AG09309 (cell line): ENCODE results near the gene ITGB8.
A peak's percentile ranks its signal among the peaks of the same experiment; 100 is the strongest.

Source experiments
- DNase-seq: peaks from one replicate; pipeline ENCODE4 v3.0.0-alpha.2; 2010; ENCODE audit warnings: low read depth
- H3K4me3 ChIP-seq: 2 replicates; pipeline ENCODE4 v1.5.1; 2011; ENCODE audit warnings: mild to moderate bottlenecking, low read depth, low read length, moderate library complexity; ENCODE audit not compliant: control insufficient read depth
- TF ChIP-seq, protein P1 (sequence below): IDR thresholded peaks from 2 replicates; pipeline ENCODE4 v1.5.1; 2011; ENCODE audit warnings: mild to moderate bottlenecking, low read depth, low read length, inconsistent platforms; ENCODE audit not compliant: insufficient read depth, control insufficient read depth; ENCODE audit errors: missing control alignments

Gene ITGB8

DNA sequence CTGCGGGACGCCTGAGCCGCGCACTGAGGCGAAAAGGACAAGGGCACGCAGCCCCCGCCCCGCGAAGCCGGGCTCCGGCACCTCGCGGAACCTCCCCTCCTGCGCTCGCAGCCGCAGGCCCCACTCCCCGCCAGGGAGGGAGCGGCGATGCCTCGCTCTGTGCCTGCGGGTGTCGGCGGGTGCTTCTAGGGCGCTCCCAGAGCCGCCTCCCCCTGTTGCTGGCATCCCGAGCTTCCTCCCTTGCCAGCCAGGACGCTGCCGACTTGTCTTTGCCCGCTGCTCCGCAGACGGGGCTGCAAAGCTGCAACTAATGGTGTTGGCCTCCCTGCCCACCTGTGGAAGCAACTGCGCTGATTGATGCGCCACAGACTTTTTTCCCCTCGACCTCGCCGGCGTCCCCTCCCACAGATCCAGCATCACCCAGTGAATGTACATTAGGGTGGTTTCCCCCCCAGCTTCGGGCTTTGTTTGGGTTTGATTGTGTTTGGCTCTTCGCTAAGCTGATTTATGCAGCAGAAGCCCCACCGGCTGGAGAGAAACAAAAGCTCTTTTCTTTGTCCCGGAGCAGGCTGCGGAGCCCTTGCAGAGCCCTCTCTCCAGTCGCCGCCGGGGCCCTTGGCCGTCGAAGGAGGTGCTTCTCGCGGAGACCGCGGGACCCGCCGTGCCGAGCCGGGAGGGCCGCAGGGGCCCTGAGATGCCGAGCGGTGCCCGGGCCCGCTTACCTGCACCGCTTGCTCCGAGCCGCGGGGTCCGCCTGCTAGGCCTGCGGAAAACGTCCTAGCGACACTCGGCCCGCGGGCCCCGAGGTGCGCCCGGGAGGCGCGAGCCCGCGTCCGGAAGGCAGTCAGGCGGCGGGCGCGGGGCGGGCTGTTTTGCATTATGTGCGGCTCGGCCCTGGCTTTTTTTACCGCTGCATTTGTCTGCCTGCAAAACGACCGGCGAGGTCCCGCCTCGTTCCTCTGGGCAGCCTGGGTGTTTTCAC lies 519 bp downstream of the ITGB8 start:
- TF ChIP-seq, protein P1, sequence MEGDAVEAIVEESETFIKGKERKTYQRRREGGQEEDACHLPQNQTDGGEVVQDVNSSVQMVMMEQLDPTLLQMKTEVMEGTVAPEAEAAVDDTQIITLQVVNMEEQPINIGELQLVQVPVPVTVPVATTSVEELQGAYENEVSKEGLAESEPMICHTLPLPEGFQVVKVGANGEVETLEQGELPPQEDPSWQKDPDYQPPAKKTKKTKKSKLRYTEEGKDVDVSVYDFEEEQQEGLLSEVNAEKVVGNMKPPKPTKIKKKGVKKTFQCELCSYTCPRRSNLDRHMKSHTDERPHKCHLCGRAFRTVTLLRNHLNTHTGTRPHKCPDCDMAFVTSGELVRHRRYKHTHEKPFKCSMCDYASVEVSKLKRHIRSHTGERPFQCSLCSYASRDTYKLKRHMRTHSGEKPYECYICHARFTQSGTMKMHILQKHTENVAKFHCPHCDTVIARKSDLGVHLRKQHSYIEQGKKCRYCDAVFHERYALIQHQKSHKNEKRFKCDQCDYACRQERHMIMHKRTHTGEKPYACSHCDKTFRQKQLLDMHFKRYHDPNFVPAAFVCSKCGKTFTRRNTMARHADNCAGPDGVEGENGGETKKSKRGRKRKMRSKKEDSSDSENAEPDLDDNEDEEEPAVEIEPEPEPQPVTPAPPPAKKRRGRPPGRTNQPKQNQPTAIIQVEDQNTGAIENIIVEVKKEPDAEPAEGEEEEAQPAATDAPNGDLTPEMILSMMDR: no peak
- peak overlapping the region; percentile 79 for H3K4me3 ChIP-seq
- DNase-seq: no peak

DNA sequence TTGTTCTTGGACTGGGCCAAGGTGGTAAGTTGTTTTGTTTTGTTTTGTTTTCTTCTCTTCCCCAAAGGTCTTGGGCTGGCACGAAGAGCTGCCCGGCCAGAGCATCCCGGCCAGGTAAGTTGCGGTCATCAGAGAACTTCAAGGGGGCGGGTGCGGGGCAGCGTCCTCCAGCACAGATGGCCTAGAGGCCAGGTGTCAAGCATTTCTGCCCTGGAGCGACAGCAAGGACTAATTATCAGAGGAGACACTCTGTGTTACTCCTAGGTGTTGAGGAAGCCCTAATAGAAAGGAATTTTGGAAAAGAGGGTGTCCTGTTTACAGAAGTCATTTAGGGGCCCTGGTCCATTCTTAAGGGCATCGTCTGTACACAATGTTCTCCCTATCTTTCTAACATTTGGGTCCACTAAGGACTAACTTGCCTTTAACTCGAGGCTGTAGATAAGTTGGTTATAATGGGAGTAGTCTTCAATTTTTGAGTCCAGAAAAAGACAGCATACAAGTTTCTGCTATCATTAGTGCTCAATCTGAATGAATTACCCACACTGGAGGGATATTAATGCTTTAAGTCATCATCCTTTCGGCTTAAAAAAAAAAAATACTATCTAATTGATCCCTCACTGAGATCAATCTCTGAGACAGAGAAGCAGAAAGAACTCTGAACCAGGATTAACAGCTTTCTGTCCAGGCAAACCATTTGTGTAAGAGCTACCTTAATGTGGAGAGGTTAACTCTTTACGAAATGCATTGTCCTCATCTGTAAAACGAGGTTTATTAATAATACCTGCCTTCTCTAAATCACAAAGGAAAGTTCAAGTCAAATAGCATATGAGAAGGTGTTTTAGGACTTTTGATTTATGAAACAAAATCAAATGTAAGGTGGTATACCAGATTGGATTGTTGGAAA lies 1.5 kb downstream of the ITGB8 start:
- no peak for DNase-seq
- TF ChIP-seq, protein P1: no peak
- peak overlapping the region; percentile 79 for H3K4me3 ChIP-seq

DNA sequence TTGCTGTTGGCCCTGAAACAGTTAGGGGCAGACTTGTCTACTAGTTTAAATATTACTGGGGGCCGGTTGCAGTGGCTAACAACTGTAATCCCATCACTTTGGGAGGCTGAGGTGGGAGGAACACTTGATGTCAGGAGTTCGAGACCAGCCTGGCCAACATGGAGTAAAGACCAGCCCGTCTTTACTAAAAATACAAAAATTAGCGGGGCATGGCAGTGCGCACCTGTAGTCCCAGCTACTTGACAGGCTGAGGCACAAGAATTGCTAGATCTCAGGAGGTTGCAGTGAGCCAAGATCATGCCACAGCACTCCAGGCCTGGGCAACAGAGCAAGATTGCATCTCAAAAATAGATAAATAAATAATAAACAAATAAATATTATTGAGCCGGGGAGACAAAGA lies 7.6 kb downstream of the ITGB8 start:
- TF ChIP-seq, protein P1: no peak
- H3K4me3 ChIP-seq: no peak overlapping the region
- no peak for DNase-seq

DNA sequence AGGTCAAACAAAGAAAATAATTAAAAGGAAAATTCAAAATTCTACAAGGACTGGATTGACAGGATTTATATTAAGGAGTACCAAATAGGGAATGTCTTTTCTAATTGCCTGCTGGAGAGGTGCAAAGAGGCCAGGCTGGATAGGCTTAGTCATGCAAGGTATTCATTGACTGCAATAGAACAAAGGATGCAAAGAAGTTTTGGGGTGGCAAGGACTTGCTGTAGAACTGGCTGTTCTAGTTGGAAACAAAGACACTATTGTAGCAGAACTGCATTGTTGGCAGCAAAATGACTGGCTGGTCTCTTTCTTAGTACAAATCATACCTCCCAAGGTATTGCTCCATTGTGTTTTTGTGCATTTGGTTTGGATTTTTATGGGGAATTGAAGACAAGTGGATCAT lies 10.1 kb downstream of the ITGB8 start:
- no peak for DNase-seq
- H3K4me3 ChIP-seq: no peak overlapping the region
- TF ChIP-seq, protein P1: no peak

DNA sequence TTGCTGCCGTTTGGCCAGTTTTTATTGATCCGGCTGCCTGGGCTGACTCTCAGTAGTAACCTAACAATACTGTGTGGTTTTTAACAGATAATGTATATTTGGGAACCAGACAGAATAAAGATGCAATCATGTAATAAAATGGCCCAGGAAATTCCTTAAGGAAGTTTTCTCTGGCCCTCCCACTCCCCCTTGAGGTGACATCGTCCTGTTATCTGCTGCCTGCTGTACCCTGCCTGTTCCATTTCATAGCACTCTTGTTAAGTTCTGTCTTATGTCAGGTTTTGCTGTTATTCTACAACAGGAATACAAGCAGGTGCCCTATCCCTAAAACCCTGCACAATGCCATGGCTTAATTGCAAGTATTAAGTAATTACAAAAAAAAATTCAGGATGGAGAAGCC lies 12.5 kb downstream of the ITGB8 start:
- TF ChIP-seq, protein P1: no peak
- no peak for DNase-seq
- H3K4me3 ChIP-seq: no peak overlapping the region

DNA sequence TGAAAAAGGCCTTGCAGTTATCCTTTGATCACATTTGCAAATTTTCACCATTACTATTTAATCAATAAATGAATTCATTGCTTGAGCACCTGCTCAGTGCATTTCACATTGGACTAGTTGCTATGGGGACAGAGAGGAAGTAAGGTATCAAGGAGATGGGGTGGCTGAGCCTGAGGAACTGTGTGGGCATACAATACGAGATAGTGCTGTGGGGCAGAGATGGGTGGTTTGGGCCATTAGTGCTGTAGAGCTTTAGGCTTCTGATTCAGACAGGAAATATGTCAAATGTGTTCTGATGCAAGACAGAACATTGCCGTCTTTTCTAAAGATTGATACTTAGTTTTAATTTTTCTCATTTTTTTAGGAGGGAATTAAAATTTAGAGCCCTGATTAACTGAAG lies 13.2 kb downstream of the ITGB8 start:
- no peak for DNase-seq
- H3K4me3 ChIP-seq: no peak overlapping the region
- TF ChIP-seq, protein P1: no peak
